GM18870 (cell line): Measurements from ENCODE around the gene CCDC54.
"Not testable (repeated sequence)": the region's sequence is repeated elsewhere in the genome, so short reads cannot be mapped to it uniquely, and the experiment has no call there.

ENCODE experiments used
- ATAC-seq: cut with Tn5 transposase; IDR thresholded peaks from one replicate; pipeline ENCODE4 v1.9.1; 2021; ENCODE audit warnings: moderate library complexity; ENCODE audit not compliant: unreplicated experiment

The CCDC54 gene

GRCh38 chr3:107377151-107377550, at the start of gene CCDC54:
CCDC54 (plus strand) TSS chr3:107377439; CDS start chr3:107377588, 149 bp downstream.
- ATAC-seq: no peak

GRCh38 chr3:107328069-107328468, 49.2 kb upstream of the CCDC54 start:
- no peak for ATAC-seq

DNA sequence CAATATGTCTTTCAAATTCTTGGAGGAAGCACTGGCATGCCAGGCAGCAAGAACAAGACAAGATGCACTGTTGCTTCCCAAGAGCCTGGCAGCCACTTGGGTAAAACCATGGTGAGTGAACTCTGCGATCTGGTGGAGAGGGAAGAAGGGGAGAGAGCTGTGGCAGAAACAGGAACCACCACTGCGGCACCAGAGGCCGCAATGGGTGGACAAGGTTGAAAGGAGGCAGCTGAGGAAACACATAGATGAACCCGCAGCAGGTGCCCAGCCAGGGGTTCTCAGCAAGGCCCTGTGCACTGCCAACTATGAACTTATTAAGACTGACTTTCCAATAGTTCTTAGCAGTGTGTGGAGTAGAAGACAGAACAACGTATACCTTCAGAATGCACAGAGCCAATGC, 48.2 kb upstream of the CCDC54 start:
- no peak for ATAC-seq

DNA sequence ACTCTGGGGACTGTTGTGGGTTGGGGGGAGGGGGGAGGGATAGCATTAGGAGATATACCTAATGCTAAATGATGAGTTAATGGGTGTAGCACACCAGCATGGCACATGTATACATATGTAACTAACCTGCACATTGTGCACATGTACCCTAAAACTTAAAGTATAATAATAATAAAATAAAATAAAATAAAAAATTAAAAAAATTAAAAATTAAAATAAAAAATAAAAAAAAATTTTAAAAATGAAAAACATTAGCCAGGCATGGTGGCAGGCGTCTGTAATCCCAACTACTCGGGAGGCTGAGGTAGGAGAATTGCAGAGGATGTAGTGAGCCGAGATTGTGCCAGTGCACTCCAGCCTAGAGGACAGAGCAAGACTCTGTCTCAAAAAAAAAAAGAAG, 37.5 kb upstream of the CCDC54 start:
- not testable (repeated sequence) for ATAC-seq

DNA sequence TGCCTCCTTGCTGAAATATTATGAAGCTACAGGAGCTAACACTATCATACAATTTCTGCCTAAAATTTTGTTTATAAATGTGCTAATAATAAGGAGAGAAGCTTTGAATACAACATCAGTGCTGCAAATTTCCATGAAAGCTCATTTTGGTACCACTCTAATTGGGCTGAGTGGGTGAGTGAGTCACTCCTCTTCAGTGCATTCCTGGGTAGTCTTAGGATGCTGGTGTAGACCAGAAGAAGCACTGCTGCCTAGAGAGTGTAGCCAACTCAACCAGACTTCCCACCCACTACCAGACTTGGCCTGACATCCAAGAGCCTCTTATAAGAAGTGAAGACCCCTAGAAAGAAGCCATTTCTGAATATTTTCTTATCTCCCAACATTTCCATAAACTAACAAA, 32.5 kb upstream of the CCDC54 start:
- no peak for ATAC-seq

- ATAC-seq: no peak
Observed at GRCh38 chr3:107345822-107346405, 31.3 kb upstream of the CCDC54 start.

DNA sequence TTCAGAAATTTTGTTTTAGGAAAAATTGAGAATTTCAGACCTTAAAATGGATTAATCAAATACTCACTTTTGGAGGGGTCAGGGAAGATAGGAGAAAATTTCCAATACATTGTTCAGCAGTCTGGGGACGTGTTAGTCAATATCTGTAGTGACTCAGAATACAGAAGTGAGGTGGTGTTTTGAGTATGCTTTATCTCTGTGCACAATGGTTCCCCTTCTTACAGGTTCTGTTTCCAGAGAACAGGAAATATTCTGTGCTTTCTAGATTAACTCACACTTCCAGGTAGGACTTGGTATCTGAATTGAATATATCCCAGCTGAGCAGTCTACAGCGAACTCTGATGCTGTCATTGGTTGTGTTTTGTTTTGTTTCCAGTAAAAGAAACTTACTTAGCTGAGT, 30.7 kb upstream of the CCDC54 start:
- ATAC-seq: no peak

DNA sequence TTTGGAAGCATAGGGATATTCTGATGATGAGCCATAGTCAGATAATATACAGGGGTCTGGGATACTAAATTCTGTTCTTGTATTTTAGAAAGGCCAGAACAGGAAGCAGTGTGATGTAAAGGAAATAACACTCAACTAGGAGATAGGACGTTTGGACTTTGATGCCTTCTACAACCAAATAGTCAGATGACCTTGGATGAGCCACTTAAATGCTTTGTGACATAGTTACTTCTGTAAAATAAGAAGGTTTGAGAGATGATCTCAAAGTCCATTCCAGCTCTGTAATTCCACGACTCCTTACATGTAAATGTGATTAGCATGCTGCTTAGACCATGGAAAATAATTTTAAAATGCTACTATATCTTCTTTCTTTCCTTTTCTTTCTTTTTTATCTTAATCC, 29.5 kb upstream of the CCDC54 start:
- ATAC-seq: no peak

- no peak for ATAC-seq
Observed at GRCh38 chr3:107356706-107357105, 20.5 kb upstream of the CCDC54 start.

DNA sequence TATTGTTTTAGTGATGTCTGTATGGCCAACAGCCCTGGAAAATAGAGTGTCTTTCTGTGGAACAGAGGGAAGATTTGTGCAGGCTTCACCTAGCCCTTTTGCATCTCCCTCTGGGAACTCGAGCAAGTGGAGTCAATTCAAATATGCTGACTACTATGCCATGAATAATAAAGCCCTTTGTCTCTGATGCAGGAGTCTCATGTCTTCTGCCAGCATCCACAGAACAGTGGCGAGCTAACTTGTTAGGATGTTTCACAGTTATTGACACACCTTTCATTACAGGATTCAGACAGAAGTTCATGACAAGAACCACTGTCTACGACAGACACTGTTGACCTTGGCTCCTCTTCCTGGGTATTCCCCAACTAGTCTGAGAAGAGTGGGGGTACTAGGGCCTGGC, 15.6 kb upstream of the CCDC54 start:
- ATAC-seq: no peak

DNA sequence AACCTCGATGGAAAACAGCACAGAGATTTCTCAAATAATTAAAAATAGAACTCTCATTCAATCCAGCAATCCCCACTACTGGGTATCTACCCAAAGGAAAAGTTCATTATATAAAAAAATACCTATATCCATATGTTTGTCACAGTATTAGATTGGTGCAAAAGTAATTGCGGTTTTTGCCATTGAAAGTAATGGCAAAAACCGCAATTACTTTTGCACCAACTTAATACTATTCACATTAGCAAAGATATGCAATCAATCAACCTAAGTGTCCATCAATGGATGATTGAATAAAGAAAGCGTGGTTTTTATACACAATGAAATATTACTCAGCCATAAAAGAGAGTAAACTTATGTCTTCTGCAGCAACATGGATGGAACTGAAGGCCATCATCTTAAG, 12.2 kb upstream of the CCDC54 start:
- no peak for ATAC-seq

DNA sequence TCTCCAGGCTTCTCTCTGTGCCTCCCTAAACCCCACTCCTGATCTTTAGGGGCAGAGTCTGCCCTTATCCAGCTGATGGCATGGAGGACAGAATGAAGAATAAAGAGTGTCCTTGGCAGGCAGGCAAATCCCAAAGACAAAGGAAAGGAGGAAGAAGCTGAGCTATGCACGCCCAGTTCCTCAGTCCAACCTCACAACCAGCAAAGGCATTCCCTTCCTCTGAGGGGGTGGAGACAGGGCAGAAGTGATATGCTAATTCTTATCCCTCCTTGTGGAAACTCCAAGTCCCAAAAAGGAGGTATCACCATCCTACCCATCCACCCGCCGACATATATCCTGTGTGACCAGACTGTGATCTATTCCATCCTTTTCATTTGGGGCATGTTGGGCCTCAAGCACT, 10.5 kb upstream of the CCDC54 start:
- ATAC-seq: no peak

- no peak for ATAC-seq
Observed at GRCh38 chr3:107367353-107367752, 9.9 kb upstream of the CCDC54 start.

DNA sequence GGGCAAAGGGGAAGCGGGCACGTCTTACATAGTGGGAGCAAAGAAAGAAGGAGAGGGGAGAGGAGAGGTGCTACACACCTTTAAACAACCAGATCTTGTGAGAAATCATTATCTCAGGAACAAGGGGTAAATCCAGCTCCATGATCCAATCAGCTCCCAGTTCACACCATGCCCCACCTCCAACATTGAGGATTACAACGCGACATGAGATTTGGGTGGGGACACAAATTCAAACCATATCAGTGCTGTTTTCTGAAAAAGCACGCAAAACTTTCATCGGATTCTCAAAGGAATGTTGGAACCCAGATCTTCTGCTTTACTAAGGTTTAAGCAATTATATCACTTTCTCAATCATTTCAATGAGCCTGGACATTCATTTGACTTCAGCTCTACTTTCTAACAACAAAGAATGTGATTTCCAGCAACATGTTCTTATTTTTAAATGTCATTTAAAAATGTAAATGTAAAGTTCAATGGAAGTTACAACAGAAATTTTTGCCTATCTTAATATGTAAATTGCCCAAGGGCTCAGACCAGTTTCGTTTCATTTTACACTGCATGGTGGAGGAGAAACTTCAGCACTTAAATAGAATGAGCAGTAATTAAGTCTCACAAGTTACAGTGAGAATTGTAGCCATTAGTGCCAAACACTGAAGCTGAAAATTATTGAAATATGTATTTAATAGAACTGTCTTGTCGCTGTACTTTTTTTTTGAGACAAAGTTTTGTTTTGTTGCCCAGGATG, 8.4 kb upstream of the CCDC54 start:
- no peak for ATAC-seq

- ATAC-seq: no peak
Observed at GRCh38 chr3:107369791-107370190, 7.4 kb upstream of the CCDC54 start.

- no peak for ATAC-seq
Observed at GRCh38 chr3:107370907-107371306, 6.3 kb upstream of the CCDC54 start.

DNA sequence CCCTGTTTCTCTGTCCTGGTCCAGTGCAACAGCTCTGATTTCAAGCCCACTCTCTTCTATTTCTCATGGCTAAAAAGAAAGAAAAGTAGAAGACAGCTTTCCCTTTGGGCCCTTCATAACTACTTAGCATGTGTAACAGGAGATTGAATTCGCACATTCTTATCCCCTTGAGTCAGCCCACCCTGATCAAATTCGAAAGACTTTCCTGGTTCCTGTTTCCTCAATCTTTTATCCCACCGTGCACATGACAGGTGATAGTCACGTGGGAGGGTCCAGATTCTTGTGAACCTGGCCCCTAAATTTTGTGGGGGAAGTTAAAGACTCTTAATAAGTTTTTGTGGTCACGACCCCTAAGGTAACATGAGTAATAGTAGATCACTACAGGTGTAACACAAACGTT, 4.7 kb upstream of the CCDC54 start:
- ATAC-seq: no peak

DNA sequence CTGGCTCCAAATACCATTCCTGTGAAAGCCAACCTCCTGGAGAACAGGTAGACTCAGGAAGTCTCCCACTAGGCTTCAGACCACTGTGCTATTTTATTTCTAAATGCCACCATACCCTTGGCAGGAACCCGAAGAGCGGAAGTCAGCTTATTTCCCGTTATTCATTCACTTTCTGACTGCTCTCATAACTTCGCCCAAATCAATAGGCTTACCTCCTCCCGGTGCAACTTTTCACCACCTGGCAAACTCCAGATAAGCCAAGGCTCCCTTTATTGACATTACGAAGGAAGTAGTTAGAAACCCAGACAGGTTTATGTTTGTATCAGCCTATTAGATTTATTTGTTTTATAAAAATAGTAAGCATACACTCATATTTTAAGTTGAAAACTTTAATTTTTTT, 3.3 kb upstream of the CCDC54 start:
- no peak for ATAC-seq

- ATAC-seq: no peak
Observed at GRCh38 chr3:107375682-107376081, 1.6 kb upstream of the CCDC54 start.

DNA sequence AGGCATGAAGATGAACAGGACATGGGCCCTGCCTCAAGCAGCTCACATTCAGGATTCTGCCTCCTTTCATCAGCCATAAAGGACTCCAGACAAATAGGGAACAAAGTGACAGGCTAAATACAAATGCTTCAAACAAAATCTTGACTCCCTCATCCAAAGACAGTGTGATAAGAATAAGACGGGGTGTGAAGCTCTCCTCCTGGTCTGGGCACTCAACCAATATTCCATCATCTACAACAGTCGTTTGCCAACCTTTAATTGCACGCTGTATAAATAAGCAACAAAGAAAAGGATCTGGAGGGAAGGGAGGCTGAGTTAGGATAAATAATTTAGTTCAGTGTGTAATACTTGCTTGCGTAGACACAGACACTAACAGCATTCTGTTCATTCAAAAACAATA, 5.4 kb downstream of the CCDC54 start:
- no peak for ATAC-seq

DNA sequence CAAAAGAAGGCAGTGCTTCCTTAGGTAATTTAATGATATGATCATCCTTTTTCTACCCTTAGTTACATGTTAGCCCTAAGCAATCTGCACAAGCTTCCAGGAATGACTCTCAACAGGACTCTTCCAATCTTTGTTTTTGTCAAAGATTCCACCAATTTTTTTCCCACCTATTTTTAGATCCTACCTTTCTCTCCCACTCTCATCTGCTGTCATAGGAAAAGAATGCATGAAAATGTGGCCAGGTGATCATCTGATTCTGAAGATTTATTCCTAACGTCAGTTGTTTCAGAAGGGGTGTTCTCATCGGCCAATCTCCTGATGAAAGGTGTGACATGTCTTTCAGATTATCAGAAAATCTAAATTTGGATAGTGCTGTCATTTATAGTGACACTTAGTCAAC, 7.2 kb downstream of the CCDC54 start:
- ATAC-seq: no peak

GRCh38 chr3:107384907-107385306, 7.7 kb downstream of the CCDC54 start:
- no peak for ATAC-seq

DNA sequence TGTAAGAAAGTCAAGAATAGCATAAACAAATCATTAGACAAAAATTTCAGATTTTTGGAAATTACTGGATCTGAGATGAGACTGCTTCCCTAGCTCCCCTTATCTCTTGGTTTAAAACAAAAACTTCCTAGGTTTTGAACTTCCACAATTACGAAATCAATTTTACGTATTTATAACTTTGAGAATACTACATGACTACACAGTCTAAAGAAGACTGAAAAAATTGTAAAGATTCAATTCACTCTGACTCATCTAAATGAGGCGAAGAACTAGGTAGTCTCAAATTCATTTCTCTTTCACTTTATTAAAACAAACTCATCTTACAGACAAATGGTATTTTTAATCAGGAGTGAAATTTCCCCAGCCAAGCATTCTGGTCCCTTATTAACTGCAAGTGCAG, 10.3 kb downstream of the CCDC54 start:
- no peak for ATAC-seq
